GM12873 (cell line): ENCODE measurements around the gene FAM83B.

ENCODE experiments used
- CTCF ChIP-seq: IDR thresholded peaks from 2 replicates; pipeline ENCODE4 v1.5.1; 2012; ENCODE audit warnings: low read depth, mild to moderate bottlenecking, moderate library complexity, low read length, control low read depth; ENCODE audit not compliant: insufficient read depth; ENCODE audit errors: missing control alignments

The FAM83B gene

DNA sequence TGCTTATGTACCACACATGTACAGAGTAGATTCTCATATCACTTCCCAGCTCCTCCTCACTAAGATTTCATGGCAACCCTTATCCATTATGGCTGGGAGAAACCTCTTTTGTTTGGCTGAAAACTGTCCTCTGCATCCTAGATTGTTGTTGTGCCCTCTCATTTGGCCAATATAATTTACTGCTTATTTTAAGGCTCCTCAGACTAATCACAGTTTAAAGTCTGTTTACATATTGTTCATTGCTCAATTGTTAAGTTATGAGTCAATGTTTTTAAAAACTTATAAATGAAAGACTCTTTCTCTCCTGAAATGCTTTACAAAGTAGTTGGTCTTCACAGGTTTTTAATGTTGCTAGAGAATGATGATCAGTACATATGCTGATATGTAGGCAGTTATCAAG lies 57.3 kb downstream of the FAM83B start:
- no peak for TF ChIP-seq CTCF

- TF ChIP-seq CTCF = no peak
These were observed 60.8 kb downstream of the FAM83B start for GRCh38 chr6:54907355-54907754.

DNA sequence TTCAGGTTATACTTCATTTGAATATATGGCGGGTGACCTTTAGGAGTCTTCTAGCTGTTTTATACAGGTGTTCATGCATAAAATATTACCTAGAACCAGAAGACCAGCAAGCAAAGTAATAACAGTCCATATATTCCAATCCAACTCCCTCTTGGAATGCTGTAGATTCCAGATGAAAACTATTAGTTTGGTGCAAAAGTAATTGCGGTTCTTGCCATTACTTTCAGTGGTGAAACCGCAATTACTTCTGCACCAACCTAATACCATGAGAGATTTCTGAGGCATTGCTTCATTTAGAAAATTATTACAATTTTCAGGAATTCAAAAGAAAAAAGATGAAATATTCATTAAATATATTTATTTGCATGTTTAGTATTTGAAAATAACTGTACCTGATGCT lies 62.6 kb downstream of the FAM83B start:
- no peak for TF ChIP-seq CTCF

DNA sequence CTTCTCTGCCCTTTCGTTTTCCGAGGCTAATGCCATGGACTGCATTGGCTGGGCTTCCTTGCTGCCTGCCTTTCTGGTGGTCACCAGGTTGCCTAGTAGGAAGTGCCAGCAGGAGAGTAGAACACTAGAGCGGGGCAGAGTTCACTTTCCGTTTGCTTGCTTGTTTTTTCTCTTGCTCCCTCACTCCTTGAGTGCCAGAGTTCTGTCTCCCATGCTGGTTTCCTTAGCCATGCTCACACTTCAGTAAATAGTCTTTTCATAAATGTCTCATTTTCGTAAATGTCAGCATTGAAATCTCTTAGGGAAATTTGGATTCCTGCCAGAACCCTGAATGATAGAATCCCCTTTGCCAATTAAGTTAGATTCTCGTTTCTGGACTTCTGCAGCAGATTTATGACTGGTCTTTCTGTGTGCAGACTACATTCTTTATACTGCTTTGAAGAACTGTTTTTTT lies 63.9 kb downstream of the FAM83B start:
- no peak for TF ChIP-seq CTCF

DNA sequence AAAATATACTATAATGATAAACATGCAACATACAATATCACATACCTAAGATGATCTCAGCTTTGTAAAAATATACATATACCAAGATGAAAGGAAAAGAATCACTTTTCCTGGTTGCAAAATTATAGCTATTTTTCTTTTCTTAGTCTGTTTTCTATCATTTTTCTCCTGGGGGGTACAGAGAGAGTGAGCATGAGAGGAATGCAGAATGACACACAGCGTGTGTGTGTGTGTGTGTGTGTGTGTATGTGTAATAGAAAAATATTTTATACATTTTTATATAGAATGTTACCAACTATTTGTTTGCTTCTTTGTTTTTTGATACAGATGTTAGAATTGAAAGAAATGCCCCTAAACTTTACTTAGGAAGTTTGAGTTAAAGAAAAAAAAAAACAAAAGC lies 64.3 kb downstream of the FAM83B start:
- TF ChIP-seq CTCF = no peak

- no peak for TF ChIP-seq CTCF
These were observed 66.6 kb downstream of the FAM83B start for GRCh38 chr6:54913211-54913610.

DNA sequence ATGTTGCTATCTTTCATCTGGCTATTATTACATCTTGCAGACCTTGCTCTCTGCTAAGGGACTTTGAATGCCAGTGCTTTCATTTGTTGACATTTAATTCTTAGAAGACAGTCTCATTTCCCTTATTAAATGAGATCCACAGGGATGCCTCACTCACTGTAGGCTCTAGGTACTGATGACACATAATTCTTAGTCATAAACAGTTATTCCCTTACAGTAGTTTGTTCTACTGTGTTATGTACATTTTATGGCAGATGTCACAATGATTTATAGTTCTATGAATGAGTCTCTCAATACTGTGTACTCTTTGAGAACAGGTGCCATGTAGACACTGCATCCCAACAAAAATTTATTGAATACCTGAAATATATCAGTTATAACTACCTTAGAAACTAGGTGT lies 70.3 kb downstream of the FAM83B start:
- TF ChIP-seq CTCF = no peak
